DND-41 (cell line): ENCODE measurements around the gene NT5C3A.
"Not testable (repeated sequence)": the region's sequence is repeated elsewhere in the genome, so short reads cannot be mapped to it uniquely, and the experiment has no call there.

Experiments
- EZH2 ChIP-seq: IDR thresholded peaks from 3 replicates; pipeline ENCODE4 v1.6.1; 2012; ENCODE audit warnings: borderline replicate concordance, low read depth, mild to moderate bottlenecking, moderate library complexity, low read length, inconsistent platforms; ENCODE audit not compliant: severe bottlenecking
- TF ChIP-seq, protein P1 (sequence below): IDR thresholded peaks from 2 replicates; pipeline ENCODE4 v1.5.1; 2012; ENCODE audit warnings: borderline replicate concordance, low read length, moderate library complexity, mild to moderate bottlenecking; ENCODE audit not compliant: poor library complexity, severe bottlenecking; ENCODE audit errors: extremely low read depth

DNA sequence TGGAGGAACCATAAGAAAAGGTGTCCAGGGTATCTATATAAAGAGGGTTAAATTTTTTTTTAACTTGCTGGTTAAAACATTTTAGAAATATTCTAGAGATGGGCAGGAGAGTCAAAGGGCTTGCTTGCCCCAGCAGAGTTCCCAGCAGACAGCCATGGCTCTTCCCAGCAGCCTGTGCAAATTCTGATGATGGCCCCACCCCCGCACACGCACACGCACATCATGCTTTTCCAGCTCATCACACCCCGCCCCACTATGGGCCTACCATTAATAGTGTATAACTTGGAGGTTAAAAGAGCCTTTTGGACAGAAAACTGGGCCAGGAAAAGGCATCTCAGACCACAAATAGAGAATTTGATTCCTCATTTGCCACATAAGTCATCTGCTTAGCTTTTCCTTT lies 56.9 kb downstream of the NT5C3A start:
- TF ChIP-seq, protein P1, sequence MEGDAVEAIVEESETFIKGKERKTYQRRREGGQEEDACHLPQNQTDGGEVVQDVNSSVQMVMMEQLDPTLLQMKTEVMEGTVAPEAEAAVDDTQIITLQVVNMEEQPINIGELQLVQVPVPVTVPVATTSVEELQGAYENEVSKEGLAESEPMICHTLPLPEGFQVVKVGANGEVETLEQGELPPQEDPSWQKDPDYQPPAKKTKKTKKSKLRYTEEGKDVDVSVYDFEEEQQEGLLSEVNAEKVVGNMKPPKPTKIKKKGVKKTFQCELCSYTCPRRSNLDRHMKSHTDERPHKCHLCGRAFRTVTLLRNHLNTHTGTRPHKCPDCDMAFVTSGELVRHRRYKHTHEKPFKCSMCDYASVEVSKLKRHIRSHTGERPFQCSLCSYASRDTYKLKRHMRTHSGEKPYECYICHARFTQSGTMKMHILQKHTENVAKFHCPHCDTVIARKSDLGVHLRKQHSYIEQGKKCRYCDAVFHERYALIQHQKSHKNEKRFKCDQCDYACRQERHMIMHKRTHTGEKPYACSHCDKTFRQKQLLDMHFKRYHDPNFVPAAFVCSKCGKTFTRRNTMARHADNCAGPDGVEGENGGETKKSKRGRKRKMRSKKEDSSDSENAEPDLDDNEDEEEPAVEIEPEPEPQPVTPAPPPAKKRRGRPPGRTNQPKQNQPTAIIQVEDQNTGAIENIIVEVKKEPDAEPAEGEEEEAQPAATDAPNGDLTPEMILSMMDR = not testable (repeated sequence)
- not testable (repeated sequence) for TF ChIP-seq EZH2
